NCI-H82 (cell line): ENCODE measurements around the gene HSPB8.

Experiments
- DNase-seq: peaks from one replicate; lab custom pipeline; 2025; lab: John Stamatoyannopoulos, UW

HSPB8 gene

GRCh38 chr12:119206348-119207062 lies 27.8 kb downstream of the HSPB8 start:
- DNase-seq: peak; percentile 68

- no peak for DNase-seq
These were observed 28.4 kb downstream of the HSPB8 start for GRCh38 chr12:119207063-119207560.

- peak; percentile 91 for DNase-seq
These were observed 29.9 kb downstream of the HSPB8 start for GRCh38 chr12:119208626-119209061.

- no peak for DNase-seq
These were observed 33.2 kb downstream of the HSPB8 start for GRCh38 chr12:119211884-119212283.

GRCh38 chr12:119216084-119216483 lies 37.4 kb downstream of the HSPB8 start:
- no peak for DNase-seq

GRCh38 chr12:119218875-119219274 lies 40.1 kb downstream of the HSPB8 start:
- peak; percentile 73 for DNase-seq

- no peak for DNase-seq
These were observed 43.7 kb downstream of the HSPB8 start for GRCh38 chr12:119222222-119222951.

GRCh38 chr12:119225454-119225853 lies 46.7 kb downstream of the HSPB8 start:
- peak; percentile 42 for DNase-seq

GRCh38 chr12:119227292-119227691 lies 48.6 kb downstream of the HSPB8 start:
- no peak for DNase-seq

GRCh38 chr12:119229205-119229604 lies 50.5 kb downstream of the HSPB8 start:
- peak; percentile 30 for DNase-seq

GRCh38 chr12:119229837-119230236 lies 51.1 kb downstream of the HSPB8 start:
- peak; percentile 82 for DNase-seq

- DNase-seq: no peak
These were observed 52.1 kb downstream of the HSPB8 start for GRCh38 chr12:119230807-119231206.

- no peak for DNase-seq
These were observed 53.0 kb downstream of the HSPB8 start for GRCh38 chr12:119231774-119232173.

GRCh38 chr12:119235197-119235751 lies 56.5 kb downstream of the HSPB8 start:
- peak; percentile 57 for DNase-seq

GRCh38 chr12:119236372-119236771 lies 57.6 kb downstream of the HSPB8 start:
- no peak for DNase-seq

GRCh38 chr12:119239040-119239439 lies 60.3 kb downstream of the HSPB8 start:
- no peak for DNase-seq

GRCh38 chr12:119241049-119241448 lies 62.3 kb downstream of the HSPB8 start:
- no peak for DNase-seq

GRCh38 chr12:119241580-119242169 lies 62.9 kb downstream of the HSPB8 start:
- DNase-seq: no peak
